GM18498 (cell line): ENCODE data around the gene DPH7.
"Not testable (repeated sequence)": the region's sequence is repeated elsewhere in the genome, so short reads cannot be mapped to it uniquely, and the experiment has no call there.

Experiments used
- ATAC-seq: cut with Tn5 transposase; IDR thresholded peaks from one replicate; pipeline ENCODE4 v1.9.1; 2021; ENCODE audit warnings: mild to moderate bottlenecking, moderate library complexity; ENCODE audit not compliant: unreplicated experiment

DPH7 gene

DNA sequence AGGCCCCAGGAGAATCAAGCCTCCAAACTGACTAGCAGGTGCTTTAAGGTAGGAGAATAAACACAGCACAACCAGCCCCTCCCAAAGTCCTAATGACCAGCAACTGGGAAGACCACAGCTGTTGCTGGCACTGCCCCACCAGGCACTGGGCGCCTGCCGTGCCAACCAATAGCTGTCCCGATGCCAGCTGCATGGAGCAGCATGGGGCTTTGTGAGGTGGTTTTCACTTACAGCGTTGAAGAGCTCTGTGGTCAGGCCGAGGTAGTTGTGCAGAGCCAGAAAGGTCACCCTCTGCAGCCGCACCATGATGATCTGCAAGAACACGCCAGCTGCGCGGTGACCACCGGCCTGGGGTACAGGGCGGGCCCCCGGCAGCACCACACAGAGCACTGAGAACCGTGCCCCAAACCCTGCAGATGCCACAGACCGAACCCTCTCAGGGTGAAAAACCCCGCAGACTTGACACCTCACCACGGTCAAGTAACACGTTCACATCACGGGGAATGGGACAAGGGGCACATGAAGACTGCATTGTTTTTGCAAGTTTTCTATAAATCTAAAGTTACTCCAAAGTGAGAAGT lies 57.2 kb downstream of the DPH7 start:
- no peak for ATAC-seq

DNA sequence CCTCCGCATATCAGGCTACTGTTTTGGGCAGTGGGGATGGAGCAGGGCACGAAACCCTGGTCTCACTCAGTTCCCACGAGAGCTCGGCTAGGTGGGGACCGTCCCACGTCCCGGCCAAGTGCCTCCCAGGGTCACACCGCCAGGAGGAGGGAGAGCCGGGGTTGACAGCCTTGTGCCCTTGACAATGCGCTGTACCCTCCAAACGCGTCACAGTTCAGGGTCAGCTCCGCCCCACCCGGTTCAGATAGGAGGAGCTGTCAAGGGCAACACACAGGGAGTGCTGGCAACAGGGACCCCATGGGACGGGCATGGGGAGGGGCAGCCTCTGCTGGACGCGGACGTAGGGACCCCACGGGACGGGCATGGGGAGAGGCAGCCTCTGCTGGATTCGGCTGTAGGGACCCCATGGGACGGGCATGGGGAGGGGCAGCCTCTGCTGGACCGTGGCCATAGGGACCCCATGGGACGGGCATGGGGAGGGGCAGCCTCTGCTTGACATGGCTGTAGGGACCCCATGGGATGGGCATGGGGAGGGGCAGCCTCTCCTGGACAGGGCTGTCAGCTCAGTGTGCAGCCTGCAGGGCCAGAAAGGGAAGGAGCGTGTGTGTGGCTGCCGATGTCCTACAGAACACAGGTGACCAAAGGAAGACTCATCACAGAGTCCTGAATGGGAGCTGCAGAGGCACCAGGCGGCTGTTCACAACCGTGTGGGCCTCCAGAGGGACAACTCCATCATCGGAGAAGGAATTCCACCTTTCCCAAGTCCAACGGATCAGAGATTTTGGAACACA lies 57.9 kb downstream of the DPH7 start:
- ATAC-seq, result no peak

DNA sequence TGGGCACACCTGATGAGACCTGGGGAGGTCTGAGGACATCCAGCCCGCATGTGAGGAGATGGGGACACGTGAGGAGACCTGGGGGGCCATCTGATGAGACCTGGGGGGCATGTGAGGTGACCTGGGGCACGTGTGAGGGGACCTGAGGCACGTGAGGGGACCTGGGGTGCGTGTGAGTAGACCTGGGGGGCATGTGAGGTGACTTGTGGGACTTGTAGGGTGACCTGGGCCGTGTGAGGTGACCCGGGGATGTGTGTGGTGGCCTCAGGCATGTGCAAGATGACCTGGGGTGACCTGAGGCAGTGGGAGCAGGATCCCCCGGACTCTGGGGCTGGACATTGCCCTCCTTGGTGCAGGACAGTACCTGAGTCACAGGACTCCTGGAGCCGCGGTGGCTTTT lies 59.2 kb downstream of the DPH7 start:
- ATAC-seq, result no peak

DNA sequence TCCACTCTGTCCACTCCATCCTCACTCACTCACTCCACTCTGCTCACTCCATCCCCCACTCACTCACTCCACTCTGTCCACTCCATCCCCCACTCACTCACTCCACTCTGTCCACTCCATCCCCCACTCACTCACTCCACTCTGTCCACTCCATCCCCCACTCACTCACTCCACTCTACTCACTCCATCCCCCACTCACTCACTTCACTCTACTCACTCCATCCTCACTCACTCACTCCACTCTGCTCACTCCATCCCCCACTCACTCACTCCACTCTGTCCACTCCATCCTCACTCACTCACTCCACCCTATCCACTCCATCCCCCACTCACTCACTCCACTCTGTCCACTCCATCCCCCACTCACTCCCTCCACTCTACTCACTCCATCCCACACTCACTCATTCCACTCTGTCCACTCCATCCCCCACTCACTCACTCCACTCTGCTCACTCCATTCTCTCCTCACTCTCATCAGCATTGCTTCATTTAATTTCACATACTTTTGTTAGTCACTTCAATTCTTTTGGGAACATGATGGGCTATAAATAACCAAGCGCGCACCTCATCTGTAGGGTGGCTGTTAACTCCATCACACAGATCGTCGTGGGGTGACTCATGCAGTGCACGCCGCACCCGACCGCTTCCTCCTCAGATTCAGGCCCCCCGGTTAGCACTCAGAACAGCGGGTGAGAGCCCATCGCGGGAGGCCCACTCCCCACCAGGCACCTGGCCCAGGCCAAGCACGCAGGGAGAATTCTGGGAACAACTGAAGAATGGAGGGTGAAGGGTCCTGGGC lies 59.9 kb downstream of the DPH7 start:
- ATAC-seq, result not testable (repeated sequence)

DNA sequence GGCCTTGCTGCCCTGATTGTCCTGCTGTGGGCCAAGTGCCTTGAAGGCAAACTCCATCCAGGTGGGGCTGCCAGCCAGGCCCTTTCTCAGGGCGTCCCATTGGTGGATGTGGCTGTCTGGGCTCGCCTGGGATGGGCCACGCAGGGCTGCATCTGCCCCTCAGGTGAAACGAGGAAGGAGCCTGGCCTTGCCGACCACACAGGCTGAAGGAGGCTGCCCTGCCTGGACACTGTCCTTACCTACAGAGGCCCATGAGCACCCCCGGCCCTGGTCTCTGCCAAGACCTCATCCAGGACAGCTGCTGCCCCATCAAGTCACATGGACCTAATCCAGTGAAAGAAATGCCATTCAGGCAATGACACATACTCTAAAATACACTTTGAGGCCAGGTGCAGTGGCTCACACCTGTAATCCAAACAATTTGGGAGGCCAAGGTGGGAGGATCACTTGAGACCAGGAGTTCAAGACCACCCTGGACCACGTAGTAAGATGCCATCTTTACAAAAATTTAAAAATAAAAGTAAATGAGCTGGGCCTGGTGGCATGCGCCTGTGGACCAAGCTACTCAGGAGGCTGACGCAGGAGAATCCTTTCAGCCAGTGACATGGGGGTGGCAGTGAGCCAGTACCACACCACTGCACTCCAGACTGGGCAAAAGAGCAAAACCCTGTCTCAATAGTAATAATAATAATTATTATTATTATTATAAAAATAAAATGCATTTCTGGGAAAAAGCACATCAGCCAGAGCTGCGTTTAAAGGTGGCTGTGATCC lies 62.4 kb downstream of the DPH7 start:
- no peak for ATAC-seq

DNA sequence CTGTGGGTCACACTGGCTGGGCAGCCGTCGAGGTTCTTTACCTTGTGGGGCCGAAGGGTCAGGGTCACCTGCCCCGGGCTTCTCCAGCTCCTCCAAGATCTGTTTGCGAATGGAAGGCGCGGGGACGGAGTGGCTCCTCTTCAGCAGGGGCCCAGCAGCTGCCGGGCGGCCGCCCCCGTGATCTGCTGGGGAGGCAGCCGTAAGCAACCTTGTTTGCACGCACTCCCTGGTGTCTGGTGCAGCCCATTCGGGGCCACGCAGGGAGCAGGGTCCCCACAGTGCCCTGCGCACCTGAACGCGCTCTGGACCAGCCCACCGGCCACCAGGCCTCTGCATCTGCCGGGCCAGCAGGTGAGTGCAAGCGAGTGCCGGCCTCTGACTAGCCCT lies 63.4 kb downstream of the DPH7 start:
- ATAC-seq, result no peak

DNA sequence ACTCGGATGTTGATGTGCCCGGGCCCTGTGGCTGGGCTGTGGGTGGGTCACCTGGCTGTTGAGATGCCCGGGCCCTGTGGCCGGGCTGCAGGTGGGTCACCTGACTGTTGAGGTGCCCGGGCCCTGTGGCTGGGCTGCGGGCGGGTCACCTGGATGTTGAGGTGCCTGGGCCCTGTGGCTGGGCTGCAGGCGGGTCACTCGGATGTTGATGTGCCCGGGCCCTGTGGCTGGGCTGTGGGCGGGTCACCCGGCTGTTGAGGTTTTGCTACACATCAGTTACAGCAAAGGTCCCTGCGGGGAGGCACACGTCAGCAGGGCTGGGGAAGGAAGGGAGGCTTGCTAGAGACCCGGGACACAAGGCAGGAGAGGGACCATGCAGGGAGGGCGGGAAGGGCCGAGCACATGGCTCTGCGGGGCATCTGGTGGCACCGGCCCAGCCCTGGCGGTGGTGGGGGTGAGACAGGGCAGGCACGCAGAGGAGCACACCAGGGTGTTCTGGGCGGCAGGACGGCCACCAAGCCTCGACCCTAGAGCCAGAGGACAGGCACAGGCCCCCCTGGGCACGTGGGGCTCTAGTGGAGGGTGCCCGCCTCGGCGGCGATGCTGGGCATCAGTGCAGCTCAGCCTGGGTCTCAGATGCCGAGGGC lies 63.9 kb downstream of the DPH7 start:
- no peak for ATAC-seq

DNA sequence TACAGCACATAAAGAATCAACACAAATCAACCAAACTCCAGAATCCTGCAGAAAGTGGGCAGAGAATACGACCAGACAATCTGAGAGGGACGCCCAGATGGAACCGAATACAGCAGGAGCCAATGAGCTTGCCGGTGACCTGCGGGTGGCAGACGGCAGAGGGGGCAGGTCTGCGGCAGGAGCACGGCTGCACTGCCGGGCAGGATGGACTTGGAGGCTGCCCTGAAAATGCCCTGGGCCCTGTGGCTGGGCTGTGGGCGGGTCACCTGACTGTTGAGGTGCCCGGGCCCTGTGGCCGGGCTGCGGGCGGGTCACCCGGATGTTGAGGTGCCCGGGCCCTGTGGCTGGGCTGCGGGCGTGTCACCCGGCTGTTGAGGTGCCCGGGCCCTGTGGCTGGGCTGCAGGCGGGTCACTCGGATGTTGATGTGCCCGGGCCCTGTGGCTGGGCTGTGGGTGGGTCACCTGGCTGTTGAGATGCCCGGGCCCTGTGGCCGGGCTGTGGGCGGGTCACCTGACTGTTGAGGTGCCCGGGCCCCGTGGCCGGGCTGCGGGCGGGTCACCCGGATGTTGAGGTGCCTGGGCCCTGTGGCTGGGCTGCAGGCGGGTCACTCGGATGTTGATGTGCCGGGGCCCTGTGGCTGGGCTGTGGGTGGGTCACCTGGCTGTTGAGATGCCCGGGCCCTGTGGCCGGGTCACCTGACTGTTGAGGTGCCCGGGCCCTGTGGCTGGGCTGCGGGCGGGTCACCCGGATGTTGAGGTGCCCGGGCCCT lies 64.7 kb downstream of the DPH7 start:
- not testable (repeated sequence) for ATAC-seq

DNA sequence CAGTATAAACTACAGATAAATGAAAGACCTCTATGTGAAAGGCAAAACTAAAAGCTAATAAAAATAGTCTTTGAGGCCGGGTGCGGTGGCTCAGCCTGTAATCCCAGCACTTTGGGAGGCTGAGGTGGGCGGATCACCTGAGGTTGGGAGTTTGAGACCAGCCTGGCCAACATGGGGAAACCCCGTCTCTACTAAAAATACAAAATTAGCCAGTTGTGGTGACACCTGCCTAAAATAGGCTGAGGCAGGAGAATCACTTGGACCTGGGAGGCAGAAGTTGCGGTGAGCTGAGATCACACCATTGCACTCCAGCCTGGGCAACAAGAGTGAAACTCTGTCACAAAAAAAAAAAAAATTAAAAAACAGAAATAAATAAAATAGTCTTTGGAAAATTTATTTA lies 65.6 kb downstream of the DPH7 start:
- not testable (repeated sequence) for ATAC-seq

DNA sequence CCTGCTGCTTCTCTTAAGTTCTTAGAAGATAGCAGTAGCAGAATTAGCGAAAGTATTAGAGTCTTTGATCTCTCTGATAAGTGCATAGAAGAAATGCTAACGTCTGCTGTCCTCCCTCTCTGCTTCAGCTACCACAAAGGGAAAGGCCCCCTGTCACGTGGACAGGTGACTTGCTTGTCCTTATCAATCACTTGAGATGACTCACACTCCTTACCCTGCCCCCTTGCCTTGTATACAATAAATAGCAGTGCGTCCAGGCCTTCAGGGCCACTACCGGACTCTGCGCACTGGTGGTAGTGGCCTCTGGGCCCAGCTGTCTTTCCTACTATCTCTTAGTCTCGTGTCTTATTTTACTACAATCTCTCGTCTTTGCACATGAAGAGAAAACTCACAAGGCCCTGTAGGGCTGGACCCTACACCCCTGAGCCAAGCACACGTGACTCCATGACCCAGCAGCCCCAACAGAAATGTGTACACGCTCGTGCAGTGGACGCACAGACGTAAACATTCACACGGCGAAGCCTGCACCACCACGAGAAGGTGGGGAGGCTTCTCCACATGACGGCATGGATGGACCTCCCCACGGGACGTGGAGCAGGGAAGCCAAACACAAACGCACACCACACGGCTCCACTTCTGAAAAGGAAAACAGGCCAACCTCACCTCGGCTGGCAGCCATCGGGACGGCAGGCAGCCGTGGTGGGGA lies 66.8 kb downstream of the DPH7 start:
- no peak for ATAC-seq

DNA sequence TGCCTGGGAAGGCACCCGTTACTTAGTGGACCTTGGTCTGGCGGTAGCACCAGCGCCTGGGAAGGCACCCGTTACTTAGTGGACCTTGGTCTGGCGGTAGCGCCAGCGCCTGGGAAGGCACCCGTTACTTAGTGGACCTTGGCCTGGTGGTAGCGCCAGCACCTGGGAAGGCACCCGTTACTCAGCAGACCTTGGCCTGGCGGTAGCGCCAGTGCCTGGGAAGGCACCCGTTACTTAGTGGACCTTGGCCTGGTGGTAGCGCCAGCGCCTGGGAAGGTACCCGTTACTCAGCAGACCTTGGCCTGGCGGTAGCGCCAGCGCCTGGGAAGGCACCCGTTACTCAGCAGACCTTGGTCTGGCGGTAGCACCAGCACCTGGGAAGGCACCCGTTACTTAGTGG lies 67.6 kb downstream of the DPH7 start:
- not testable (repeated sequence) for ATAC-seq

DNA sequence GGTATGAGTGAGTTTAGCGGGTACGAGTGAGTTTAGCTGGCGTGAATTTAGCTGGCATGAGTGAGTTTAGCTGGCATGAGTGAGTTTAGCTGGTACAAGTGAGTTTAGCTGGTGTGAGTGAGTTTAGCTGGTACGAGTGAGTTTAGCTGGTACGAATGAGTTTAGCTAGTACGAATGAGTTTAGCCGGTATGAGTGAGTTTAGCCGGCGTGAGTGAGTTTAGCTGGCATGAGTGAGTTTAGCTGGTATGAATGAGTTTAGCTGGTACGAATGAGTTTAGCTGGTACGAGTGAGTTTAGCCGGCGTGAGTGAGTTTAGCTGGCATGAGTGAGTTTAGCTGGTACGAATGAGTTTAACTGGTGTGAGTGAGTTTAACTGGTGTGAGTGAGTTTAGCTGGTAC lies 69.5 kb downstream of the DPH7 start:
- no peak for ATAC-seq

DNA sequence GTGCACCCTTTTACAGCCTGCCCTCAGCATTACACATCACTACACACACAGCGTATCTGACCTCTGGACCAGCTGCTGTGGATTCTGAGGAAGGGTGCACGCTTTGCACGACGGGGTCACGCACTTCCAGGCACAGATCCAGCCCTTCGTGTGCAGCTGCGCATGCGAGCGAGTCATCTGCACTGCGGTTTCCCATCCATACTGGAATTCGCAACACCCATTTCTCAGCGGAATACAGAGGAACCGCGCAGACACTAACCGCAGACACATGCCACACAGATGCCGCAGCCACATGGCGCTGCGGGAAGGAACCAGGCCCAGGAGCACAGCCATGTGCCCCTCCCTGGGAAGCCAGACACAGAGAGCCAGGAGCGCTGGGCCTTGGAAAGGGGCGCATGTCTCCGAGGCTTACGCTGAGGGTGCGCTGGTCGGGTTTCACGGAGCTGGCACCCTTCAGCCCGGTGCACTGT lies 72.0 kb downstream of the DPH7 start:
- ATAC-seq, result no peak

DNA sequence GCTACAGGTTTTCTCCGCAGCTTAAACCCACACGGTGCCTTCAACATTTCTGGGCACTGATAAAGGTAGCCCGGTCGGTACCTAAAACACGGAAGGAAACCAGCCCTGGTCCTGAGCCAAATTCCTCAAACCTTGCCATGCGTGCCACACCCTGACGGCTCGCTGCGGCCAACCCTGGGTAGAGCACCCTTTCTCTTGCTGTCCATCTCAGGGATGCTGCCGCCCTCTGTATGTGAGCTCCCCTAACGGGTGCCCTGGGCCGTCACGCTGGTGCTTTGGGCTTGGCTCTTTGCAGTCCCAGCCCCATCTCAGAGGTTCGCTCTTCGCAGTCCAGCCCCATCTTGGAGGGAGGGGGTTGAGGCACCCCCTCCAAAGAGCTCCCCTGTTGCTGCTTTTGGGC lies 72.5 kb downstream of the DPH7 start:
- ATAC-seq, result no peak

DNA sequence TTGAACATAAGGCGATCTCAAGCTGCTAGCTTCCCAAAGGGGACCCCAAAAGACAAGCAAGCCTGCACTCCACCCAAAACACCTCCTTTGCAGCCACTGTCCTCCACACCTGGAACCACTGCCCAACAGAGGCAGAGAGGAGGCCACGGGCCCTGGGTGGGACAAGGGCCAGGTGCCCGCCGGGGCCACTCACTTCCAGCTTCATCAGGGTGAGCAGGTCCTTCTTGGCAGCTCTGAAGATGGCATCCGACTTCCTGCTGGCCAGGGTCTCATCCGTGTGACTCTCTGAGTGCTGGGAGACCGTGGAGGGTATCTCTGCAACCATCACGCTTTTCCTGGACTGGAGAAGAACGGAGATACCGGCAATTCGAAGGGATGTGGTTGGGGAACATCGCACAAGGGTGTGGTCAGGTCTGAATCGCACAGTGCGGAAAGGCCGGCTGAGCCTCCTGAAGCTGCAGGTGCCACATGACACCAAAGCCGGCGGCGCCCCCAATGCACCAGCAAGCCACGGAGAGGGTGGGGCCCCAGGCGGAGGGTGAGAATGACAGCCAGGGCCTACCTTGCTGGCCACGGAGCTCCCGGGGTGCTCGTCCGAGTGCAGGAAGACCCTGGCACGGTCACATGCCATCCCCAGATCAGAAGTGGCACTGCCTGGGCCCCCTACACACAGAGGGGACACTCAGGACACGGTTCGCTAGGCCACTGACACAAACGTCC lies 73.1 kb downstream of the DPH7 start:
- no peak for ATAC-seq
